Lung (tissue), 12 donors: ENCODE measurements around the gene HMBS. TPM values are rescaled to one million over a fixed set of nuclear protein-coding genes. Genes with fewer than 3 reads are reported as not detected.

Experiments
- ATAC-seq: fragments of 200-7000 bp; cut with Tn5 transposase; one replicate; pipeline ENCODE4 v1.9.1; 2020; ENCODE audit warnings: moderate number of reproducible peaks; ENCODE audit not compliant: insufficient read depth, low FRiP score
- DNase-seq, 3 donors: peaks; one replicate each; pipeline ENCODE4 v3.0.0-alpha.2; 2013 to 2017
- H3K27ac ChIP-seq, 2 donors: one replicate each; pipeline ENCODE4 v1.5.1; 2013; ENCODE audit warnings: mild to moderate bottlenecking in 2 of 2, moderate library complexity in 2 of 2, control low read depth in 1 of 2, inconsistent platforms in 1 of 2, low read depth in 1 of 2, low read length in 1 of 2
- H3K27me3 ChIP-seq, 3 donors: one replicate each; pipeline ENCODE4 v1.5.1; 2013; ENCODE audit warnings: low read length in 2 of 3; ENCODE audit not compliant: control insufficient read depth in 3 of 3, insufficient read depth in 3 of 3
- H3K36me3 ChIP-seq, 4 donors: one replicate each; pipeline ENCODE4 v1.5.1; 2013; ENCODE audit warnings: low read length in 4 of 4, mild to moderate bottlenecking in 1 of 4, moderate library complexity in 1 of 4; ENCODE audit not compliant: control insufficient read depth in 4 of 4, insufficient read depth in 4 of 4
- H3K4me1 ChIP-seq, 5 donors: one replicate each; pipeline ENCODE4 v1.5.1; 2013; ENCODE audit warnings: low read length in 5 of 5, mild to moderate bottlenecking in 2 of 5, moderate library complexity in 1 of 5; ENCODE audit not compliant: control insufficient read depth in 5 of 5, insufficient read depth in 5 of 5
- H3K4me3 ChIP-seq: one replicate; pipeline ENCODE4 v1.5.1; 2013; ENCODE audit warnings: mild to moderate bottlenecking, control low read depth, moderate library complexity
- H3K9ac ChIP-seq, 2 donors: one replicate each; pipeline ENCODE4 v1.5.1; 2013; ENCODE audit warnings: low read length in 2 of 2, control low read depth in 1 of 2; ENCODE audit not compliant: insufficient read depth in 1 of 2
- H3K9me3 ChIP-seq, 4 donors: one replicate each; pipeline ENCODE4 v1.5.1; 2013; ENCODE audit warnings: low read length in 3 of 4, mild to moderate bottlenecking in 1 of 4, moderate library complexity in 1 of 4; ENCODE audit not compliant: control insufficient read depth in 4 of 4, insufficient read depth in 3 of 4
- CTCF ChIP-seq: IDR thresholded peaks from 2 replicates; pipeline ENCODE4 v1.5.1; 2012; ENCODE audit warnings: mild to moderate bottlenecking; ENCODE audit errors: control extremely low read depth, extremely low read depth
- WGBS, 2 donors: extraction: QIAGEN DNeasy Blood & Tissue Kit; methylation state at CpG; one replicate each; pipeline ENCODE4 v1.1.7; 2013; 5-methylcytosine and 5-hydroxymethylcytosine counted together
- polyA plus RNA-seq, 2 donors: library from polyadenylated mRNA; stranded (reverse); fragments of 200-250 nt; gene quantifications; one replicate each; pipeline ENCODE4 v1.2.1, GENCODE V29; 2013
- total RNA-seq, 2 donors: library from RNA; depleted of rRNA in 1 of 2; stranded (reverse); fragments of >200 nt in 1 of 2; gene quantifications; one replicate each; pipeline ENCODE4 v1.2.1, GENCODE V29; 2014 to 2021
- donor health status: control.
- donor health status: control.
- donor health status: Bipolar disorder and iron deficiency.
- donor health status: healthy.
- donor health status: DM: yes; HTN: yes; CAD: no.

The HMBS gene
- total and polyA plus RNA-seq, 4 donors = 11.7 to 33.3 (median 31.5) TPM

GRCh38 chr11:119113716-119114115 is 29.0 kb downstream of the HMBS start:
- H3K9me3 ChIP-seq = no peaks in the 10 kb centered on the region
- no peak overlapping the region for H3K4me3 ChIP-seq
- H3K36me3 ChIP-seq = peaks cover 2 to 49% (median 5%) of the 10 kb centered on the region in 4 donors
- TF ChIP-seq CTCF = no peak
- no peak overlapping the region for H3K27ac ChIP-seq
- 95 to 96% methylated on average over 9 of the region's 9 CpGs for WGBS, 2 donors
- peaks cover 0 to 8% (median under 1%) of the 10 kb centered on the region in 5 donors for H3K4me1 ChIP-seq
- DNase-seq (no peak), ATAC-seq (no peak)
- H3K27me3 ChIP-seq = no peaks in the 10 kb centered on the region
- no peak overlapping the region for H3K9ac ChIP-seq

GRCh38 chr11:119114351-119114750 is 29.7 kb downstream of the HMBS start:
- no peak overlapping the region for H3K4me3 ChIP-seq
- peaks cover 2 to 49% (median 5%) of the 10 kb centered on the region in 4 donors for H3K36me3 ChIP-seq
- H3K9ac ChIP-seq = no peak overlapping the region
- no peak for ATAC-seq
- no peak for TF ChIP-seq CTCF
- H3K4me1 ChIP-seq = peaks cover 0 to 5% (median 0%) of the 10 kb centered on the region in 5 donors
- DNase-seq = no peak
- no peaks in the 10 kb centered on the region for H3K27me3 ChIP-seq
- no peak overlapping the region for H3K27ac ChIP-seq
- WGBS, 2 donors = 79 to 93% methylated on average over 5 of the region's 5 CpGs
- no peaks in the 10 kb centered on the region for H3K9me3 ChIP-seq

GRCh38 chr11:119115484-119116234 is 31.0 kb downstream of the HMBS start:
- Histone ChIP-seq H3K36me3 (peaks cover 2 to 45% (median 5%) of the 10 kb centered on the region in 4 donors), H3K27ac (peak overlapping the region in 1 of 2 donors; percentile 79), H3K9ac (no peak overlapping the region), H3K4me1 (peaks cover 0 to 6% (median 1%) of the 10 kb centered on the region in 5 donors), H3K27me3 (no peaks in the 10 kb centered on the region), H3K4me3 (no peak overlapping the region), H3K9me3 (no peaks in the 10 kb centered on the region)
- WGBS, 2 donors = 36 to 55% methylated on average over 24 of the region's 24 CpGs
- ATAC-seq (peak; percentile 78), DNase-seq (peak in 1 of 3 donors; percentile 15)
- no peak for TF ChIP-seq CTCF
